AG10803 (cell line): ENCODE data around the gene DPM2.

Experiments used
- DNase-seq: peaks from one replicate; pipeline ENCODE4 v3.0.0; 2010; ENCODE audit warnings: low read depth
- H3K4me3 ChIP-seq: 2 replicates; pipeline ENCODE4 v1.5.1; 2011; ENCODE audit warnings: mild to moderate bottlenecking, low read length, control low read depth
- TF ChIP-seq, protein P1 (sequence below): conservative IDR thresholded peaks from 2 replicates; pipeline ENCODE4 v1.5.1; 2011; ENCODE audit warnings: mild to moderate bottlenecking, low read length, control low read depth, inconsistent platforms

DPM2 gene

DNA sequence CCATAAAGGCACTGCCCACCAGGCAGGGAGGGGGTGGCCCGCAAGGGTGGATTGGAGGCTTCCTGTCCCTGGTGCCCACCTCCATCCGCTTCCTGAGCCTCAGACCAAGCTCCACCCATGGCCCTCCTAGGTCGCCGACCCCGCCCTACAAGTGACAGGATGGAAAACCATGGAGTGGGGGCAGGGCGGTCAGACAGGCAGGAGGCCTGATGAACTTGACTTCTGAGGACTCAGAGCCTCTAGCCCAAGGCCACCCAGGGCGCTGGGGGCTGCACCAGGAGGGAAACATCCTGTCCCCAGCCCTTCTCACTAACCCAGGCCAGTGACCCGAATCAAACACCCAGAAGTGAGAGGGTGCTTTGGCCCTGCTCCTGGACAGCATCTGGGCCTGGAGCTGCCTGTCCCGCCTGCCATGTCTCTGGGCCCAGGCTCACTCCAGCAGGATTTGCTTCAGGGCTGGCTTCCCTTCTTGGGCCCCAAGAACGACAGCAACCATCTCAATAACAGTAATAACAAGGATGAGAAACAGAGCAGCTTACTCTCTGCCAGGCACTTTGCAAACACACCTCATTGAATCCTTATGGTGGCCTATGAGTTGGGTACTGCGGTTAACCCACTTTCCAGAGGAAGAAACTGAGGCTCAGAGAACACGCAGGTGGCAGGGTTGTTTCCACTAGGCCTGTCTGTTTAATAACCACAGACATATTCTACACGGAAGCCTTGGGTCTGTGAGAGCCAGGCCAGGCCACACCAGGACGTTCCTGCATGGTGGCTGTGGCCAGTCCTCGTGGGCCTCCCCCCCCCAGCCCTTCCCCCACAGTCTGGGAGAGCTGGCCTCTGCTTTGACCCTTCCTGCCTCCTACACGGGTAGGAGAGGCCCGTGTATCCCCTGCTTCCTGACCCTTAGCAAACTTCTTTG, 33.8 kb downstream of the DPM2 start:
- TF ChIP-seq, protein P1, sequence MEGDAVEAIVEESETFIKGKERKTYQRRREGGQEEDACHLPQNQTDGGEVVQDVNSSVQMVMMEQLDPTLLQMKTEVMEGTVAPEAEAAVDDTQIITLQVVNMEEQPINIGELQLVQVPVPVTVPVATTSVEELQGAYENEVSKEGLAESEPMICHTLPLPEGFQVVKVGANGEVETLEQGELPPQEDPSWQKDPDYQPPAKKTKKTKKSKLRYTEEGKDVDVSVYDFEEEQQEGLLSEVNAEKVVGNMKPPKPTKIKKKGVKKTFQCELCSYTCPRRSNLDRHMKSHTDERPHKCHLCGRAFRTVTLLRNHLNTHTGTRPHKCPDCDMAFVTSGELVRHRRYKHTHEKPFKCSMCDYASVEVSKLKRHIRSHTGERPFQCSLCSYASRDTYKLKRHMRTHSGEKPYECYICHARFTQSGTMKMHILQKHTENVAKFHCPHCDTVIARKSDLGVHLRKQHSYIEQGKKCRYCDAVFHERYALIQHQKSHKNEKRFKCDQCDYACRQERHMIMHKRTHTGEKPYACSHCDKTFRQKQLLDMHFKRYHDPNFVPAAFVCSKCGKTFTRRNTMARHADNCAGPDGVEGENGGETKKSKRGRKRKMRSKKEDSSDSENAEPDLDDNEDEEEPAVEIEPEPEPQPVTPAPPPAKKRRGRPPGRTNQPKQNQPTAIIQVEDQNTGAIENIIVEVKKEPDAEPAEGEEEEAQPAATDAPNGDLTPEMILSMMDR = no peak
- H3K4me3 ChIP-seq = no peak overlapping the region
- DNase-seq = no peak

- TF ChIP-seq, protein P1 = no peak
- peak within 1 kb of the TSS; percentile 92 for H3K4me3 ChIP-seq
- DNase-seq = peak; percentile 82
These were observed 38.3 kb downstream of the DPM2 start, which contains the start of gene ST6GALNAC6 for GRCh38 chr9:127899128-127899943. ST6GALNAC6 (minus strand) TSS chr9:127899603; CDS start chr9:127897981, 1,622 bp downstream.

DNA sequence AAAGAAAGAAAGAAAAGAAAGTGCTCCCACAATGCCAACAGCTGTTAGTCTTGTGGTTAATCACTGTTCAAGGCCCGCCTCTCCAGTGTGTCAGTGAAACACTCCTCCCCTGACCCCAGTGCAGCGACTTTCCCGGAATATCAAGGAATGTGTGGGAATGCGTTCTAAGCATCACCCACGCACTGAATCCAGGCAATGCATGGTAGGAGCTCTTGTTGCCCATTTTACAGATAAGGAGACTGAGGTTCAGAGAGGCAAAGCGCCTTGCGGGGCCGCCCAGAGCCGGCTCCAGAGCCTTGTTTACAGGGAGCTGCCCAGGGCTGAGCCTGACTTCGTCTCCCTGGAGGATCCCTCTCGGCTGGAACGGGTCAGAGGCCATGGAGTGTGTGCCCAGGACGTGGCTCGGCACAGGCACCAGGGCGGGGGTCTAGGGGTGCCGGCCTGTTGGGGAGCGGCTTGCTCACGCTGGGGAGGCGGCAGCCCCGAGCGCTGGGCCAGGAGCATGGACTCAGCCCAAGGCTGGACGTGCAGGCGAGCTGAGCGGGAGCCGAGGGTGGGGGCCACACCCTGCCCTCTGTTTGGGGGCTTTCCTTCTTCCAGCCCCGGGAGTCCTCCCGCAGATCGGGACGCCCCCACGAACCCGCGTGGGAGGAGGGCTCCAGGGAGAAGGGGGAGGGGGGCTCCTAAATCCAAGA, 39.1 kb downstream of the DPM2 start:
- peak overlapping the region; percentile 92 for H3K4me3 ChIP-seq
- DNase-seq = peak; percentile 95
- TF ChIP-seq, protein P1 = no peak

DNA sequence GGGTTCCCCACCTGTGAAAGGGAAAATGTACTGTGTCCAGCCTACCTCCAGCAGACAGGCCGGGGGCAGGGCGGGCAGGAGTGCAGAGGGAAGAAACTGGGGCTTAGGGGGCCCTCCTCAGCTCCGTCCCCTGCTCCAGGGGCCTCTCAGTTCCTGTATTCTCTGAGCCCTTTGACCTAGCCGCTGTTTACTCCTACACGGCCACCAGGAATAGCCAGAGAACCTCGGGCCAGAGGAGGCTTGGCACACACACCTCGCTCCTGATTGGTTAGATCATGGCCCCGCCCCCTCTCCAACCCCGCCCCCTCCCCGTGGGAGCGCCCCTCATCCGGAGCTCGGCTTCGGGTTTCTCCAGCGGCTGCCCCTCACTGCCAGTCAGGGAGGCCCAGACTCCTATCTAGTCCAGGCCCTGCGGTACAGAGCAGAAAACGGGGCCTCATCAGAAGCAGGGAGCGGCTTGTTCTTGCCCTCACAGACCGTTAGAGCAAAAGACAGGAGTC, 40.4 kb downstream of the DPM2 start:
- TF ChIP-seq, protein P1 = no peak
- H3K4me3 ChIP-seq = peak overlapping the region; percentile 92
- peak; percentile 72 for DNase-seq

- TF ChIP-seq, protein P1 = no peak
- DNase-seq = no peak
- peak overlapping the region; percentile 31; the same call in 1 of the 2 replicates for H3K4me3 ChIP-seq
These were observed 41.1 kb downstream of the DPM2 start for GRCh38 chr9:127896395-127897192.

GRCh38 chr9:127895811-127896210, 41.8 kb downstream of the DPM2 start:
- TF ChIP-seq, protein P1 = no peak
- no peak for DNase-seq
- H3K4me3 ChIP-seq = no peak overlapping the region
